Right atrium auricular region (tissue), 2 donors: Measurements from ENCODE around the gene NGEF. TPM values are rescaled to one million over a fixed set of nuclear protein-coding genes. Genes with fewer than 3 reads are reported as not detected.
A peak's percentile ranks its signal among the peaks of the same experiment; 100 is the strongest.
"Not testable (repeated sequence)": the region's sequence is repeated elsewhere in the genome, so short reads cannot be mapped to it uniquely, and the experiment has no call there.

Source experiments
- DNase-seq: peaks from one replicate; pipeline ENCODE4 v3.0.0-alpha.2; 2019; ENCODE audit warnings: low spot score
- H3K27ac ChIP-seq, 2 donors: fragments of 200-600 bp; sonication (generic); 1 replicate in 1 of 2; 2 replicates in 1 of 2; pipeline ENCODE4 v1.5.1; 2016 to 2019
- H3K27me3 ChIP-seq, 2 donors: fragments of 200-600 bp; sonication (generic); one replicate each; pipeline versions ENCODE4 v1.5.1 to v1.6.0; 2017 to 2019
- H3K36me3 ChIP-seq: fragments of 200-600 bp; sonication (generic); one replicate; pipeline ENCODE4 v1.5.1; 2016
- H3K4me1 ChIP-seq, 2 donors: fragments of 200-600 bp; sonication (generic); one replicate each; pipeline versions ENCODE4 v1.5.1 to v1.6.0; 2017 to 2019
- H3K4me3 ChIP-seq, 2 donors: fragments of 200-600 bp; sonication (generic); 1 replicate in 1 of 2; 2 replicates in 1 of 2; pipeline ENCODE4 v1.5.1; 2017 to 2019; ENCODE audit warnings: mild to moderate bottlenecking in 1 of 2, moderate library complexity in 1 of 2
- H3K9me3 ChIP-seq, 2 donors: fragments of 200-600 bp; sonication (generic); one replicate each; pipeline ENCODE4 v1.5.1; 2019
- CTCF ChIP-seq, 2 donors: fragments of 200-600 bp; sonication (generic); IDR thresholded peaks; one replicate each; pipeline ENCODE4 v1.5.1; 2019; ENCODE audit warnings: antibody characterized with exemption in 2 of 2
- total RNA-seq, 2 donors: library from RNA; depleted of rRNA; stranded (reverse); fragments of >200 nt; gene quantifications; one replicate each; pipeline ENCODE4 v1.1.0, GENCODE V29; 2016

Gene NGEF
- total RNA-seq, 2 donors from 2014 or later: 1.4 to 4.8 TPM

- H3K4me1 ChIP-seq: peaks cover 0 to 24% of the 10 kb centered on the region in 2 donors
- peak; percentile 86 to 96 for TF ChIP-seq CTCF (IDR thresholded peaks at IDR 0.05)
- H3K27me3 ChIP-seq: no peaks in the 10 kb centered on the region
- H3K36me3 ChIP-seq: no peaks in the 10 kb centered on the region
- no peak overlapping the region for H3K27ac ChIP-seq
- DNase-seq: no peak
- no peaks in the 10 kb centered on the region for H3K9me3 ChIP-seq
- no peak overlapping the region for H3K4me3 ChIP-seq
Observed at GRCh38 chr2:233053928-233054784, 41.1 kb upstream of the NGEF start.

GRCh38 chr2:233052517-233052916 lies 39.5 kb upstream of the NGEF start:
- H3K4me3 ChIP-seq, H3K36me3 ChIP-seq, H3K9me3 ChIP-seq, H3K27me3 ChIP-seq, H3K27ac ChIP-seq, DNase-seq: not testable (repeated sequence)
- H3K4me1 ChIP-seq: peaks cover 0 to 22% of the 10 kb centered on the region in 2 donors

GRCh38 chr2:233051241-233052149 lies 38.4 kb upstream of the NGEF start:
- Histone ChIP-seq H3K9me3 (no peaks in the 10 kb centered on the region), H3K27ac (peak overlapping the region; percentile 35), H3K36me3 (no peaks in the 10 kb centered on the region), H3K27me3 (no peaks in the 10 kb centered on the region), H3K4me3 (no peak overlapping the region), H3K4me1 (peaks cover 0 to 22% of the 10 kb centered on the region in 2 donors)
- no peak for TF ChIP-seq CTCF (IDR thresholded peaks at IDR 0.05)
- peak; percentile 80 for DNase-seq

GRCh38 chr2:233049194-233049761 lies 36.2 kb upstream of the NGEF start:
- Histone ChIP-seq H3K27ac (no peak overlapping the region), H3K4me1 (peaks cover 0 to 23% of the 10 kb centered on the region in 2 donors), H3K36me3 (no peaks in the 10 kb centered on the region), H3K4me3 (no peak overlapping the region), H3K9me3 (no peaks in the 10 kb centered on the region), H3K27me3 (no peaks in the 10 kb centered on the region)
- no peak for DNase-seq
- no peak for TF ChIP-seq CTCF (IDR thresholded peaks at IDR 0.05)

GRCh38 chr2:233048569-233049193 lies 35.6 kb upstream of the NGEF start:
- Histone ChIP-seq H3K27me3 (no peaks in the 10 kb centered on the region), H3K9me3 (no peaks in the 10 kb centered on the region), H3K27ac (no peak overlapping the region), H3K4me1 (peaks cover 0 to 17% of the 10 kb centered on the region in 2 donors), H3K36me3 (no peaks in the 10 kb centered on the region), H3K4me3 (no peak overlapping the region)
- no peak for DNase-seq
- no peak for TF ChIP-seq CTCF (IDR thresholded peaks at IDR 0.05)
